ENCODE data around the gene MLH1. TPM values are rescaled to one million over a fixed set of nuclear protein-coding genes. Genes with fewer than 3 reads are reported as not detected.

Gene MLH1
- total RNA-seq, 1 experiment from 2014 or later = 51.0 TPM

DNA sequence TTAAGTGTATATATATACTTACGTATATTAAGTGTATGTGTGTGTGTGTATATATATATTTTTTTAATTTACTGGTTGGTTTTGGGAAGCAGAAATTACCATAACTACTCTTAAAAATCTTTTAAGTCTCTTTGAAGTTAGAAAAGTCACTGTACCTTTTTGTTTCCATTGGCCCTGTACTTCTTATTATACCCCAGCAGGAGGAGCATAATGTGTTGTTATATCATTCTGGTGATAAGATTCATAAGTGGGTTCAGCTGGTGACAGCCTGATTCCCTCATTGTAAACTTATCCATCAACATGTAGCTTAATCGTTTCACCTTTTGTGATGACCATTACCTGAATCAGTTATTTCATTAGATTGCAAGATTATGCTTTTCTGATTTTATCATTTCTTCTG is 30.8 kb downstream of the MLH1 start:
- Mint-ChIP-seq H3K9me3 (ENCODE audit: unreplicated experiment) (no peaks in the 10 kb centered on the region), H3K27me3 (ENCODE audit: insufficient read depth, unreplicated experiment) (no peaks in the 10 kb centered on the region), H3K27ac (ENCODE audit: unreplicated experiment) (no peak overlapping the region), H3K4me3 (ENCODE audit: unreplicated experiment) (no peak overlapping the region), H3K4me1 (ENCODE audit: low read depth, unreplicated experiment) (no peaks in the 10 kb centered on the region), H3K36me3 (ENCODE audit: insufficient read depth, unreplicated experiment) (peaks cover 82% of the 10 kb centered on the region)
- DNase-seq = no peak
- Histone ChIP-seq H3K4me3 (ENCODE audit: low read depth, low read length) (no peak overlapping the region), H3K36me3 (ENCODE audit: control insufficient read depth, insufficient read depth, low read length) (peaks cover 2% of the 10 kb centered on the region), H3K27me3 (replicated peaks; ENCODE audit: control insufficient read depth, insufficient read depth, low read length) (no peaks in the 10 kb centered on the region), H3K9me3 (no peaks in the 10 kb centered on the region), H3K4me1 (no peaks in the 10 kb centered on the region)
- ChIA-PET POLR2A (no interaction called here), CTCF (no interaction called here)
- intact Hi-C loops (cut with micrococcal nuclease; ENCODE audit: unreplicated experiment) = loop anchor here (1.0 kb wide), 1 partner anchor 189 kb away; no protein-coding TSS in a partner anchor
- no TSS peak for BruUV-seq (replicated peaks)
- TF ChIP-seq, protein P1, sequence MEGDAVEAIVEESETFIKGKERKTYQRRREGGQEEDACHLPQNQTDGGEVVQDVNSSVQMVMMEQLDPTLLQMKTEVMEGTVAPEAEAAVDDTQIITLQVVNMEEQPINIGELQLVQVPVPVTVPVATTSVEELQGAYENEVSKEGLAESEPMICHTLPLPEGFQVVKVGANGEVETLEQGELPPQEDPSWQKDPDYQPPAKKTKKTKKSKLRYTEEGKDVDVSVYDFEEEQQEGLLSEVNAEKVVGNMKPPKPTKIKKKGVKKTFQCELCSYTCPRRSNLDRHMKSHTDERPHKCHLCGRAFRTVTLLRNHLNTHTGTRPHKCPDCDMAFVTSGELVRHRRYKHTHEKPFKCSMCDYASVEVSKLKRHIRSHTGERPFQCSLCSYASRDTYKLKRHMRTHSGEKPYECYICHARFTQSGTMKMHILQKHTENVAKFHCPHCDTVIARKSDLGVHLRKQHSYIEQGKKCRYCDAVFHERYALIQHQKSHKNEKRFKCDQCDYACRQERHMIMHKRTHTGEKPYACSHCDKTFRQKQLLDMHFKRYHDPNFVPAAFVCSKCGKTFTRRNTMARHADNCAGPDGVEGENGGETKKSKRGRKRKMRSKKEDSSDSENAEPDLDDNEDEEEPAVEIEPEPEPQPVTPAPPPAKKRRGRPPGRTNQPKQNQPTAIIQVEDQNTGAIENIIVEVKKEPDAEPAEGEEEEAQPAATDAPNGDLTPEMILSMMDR (IDR thresholded peaks at IDR 0.05; ENCODE audit: insufficient read depth in 1 of 2, low read depth in 1 of 2, low read length in 1 of 2, severe bottlenecking in 1 of 2, unreplicated experiment in 1 of 2) = no peak

DNA sequence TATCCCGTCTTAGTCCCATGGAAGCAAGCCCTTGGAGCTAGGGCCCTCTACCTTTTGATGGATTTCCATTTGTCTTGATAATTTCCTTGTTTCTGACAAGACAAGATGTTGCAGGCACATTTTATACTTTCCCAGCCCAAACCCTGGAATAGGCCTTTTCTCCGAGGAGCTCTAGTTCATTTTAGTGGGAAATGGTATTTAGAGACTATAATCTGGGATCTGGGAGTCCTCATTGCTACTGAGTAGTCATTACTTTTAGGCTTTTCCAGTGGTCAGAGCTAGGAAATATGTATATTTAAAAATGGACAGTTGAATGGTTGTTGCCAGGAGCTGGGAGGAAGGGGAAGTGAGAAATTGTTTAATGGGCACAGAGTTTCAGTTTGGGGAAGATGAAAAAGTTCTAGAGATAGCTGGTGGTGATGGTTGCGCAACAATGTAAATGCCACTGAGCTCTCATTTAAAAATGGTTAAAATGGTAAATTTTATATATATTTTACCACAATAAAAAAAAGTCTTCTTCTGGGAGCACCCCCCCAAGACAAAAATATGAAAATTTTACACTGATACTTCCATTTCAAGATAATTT is 31.6 kb downstream of the MLH1 start:
- DNase-seq = no peak
- ChIA-PET CTCF (no interaction called here), POLR2A (interaction anchor here (0.8 kb wide), 1 partner anchor 32 kb away, joined by 4 read pairs; the partner anchor contains the start of genes EPM2AIP1 and MLH1)
- Mint-ChIP-seq H3K27ac (ENCODE audit: unreplicated experiment) (no peak overlapping the region), H3K27me3 (ENCODE audit: insufficient read depth, unreplicated experiment) (no peaks in the 10 kb centered on the region), H3K4me1 (ENCODE audit: low read depth, unreplicated experiment) (no peaks in the 10 kb centered on the region), H3K36me3 (ENCODE audit: insufficient read depth, unreplicated experiment) (peaks cover 79% of the 10 kb centered on the region), H3K4me3 (ENCODE audit: unreplicated experiment) (no peak overlapping the region), H3K9me3 (ENCODE audit: unreplicated experiment) (no peaks in the 10 kb centered on the region)
- Histone ChIP-seq H3K27me3 (replicated peaks; ENCODE audit: control insufficient read depth, insufficient read depth, low read length) (no peaks in the 10 kb centered on the region), H3K4me1 (no peaks in the 10 kb centered on the region), H3K36me3 (ENCODE audit: control insufficient read depth, insufficient read depth, low read length) (peaks cover 2% of the 10 kb centered on the region), H3K4me3 (ENCODE audit: low read depth, low read length) (no peak overlapping the region), H3K9me3 (no peaks in the 10 kb centered on the region)
- TF ChIP-seq, protein P1 (IDR thresholded peaks at IDR 0.05; ENCODE audit: insufficient read depth in 1 of 2, low read depth in 1 of 2, low read length in 1 of 2, severe bottlenecking in 1 of 2, unreplicated experiment in 1 of 2) = no peak
- no TSS peak for BruUV-seq (replicated peaks)
- intact Hi-C loops (cut with micrococcal nuclease; ENCODE audit: unreplicated experiment) = loop anchor here (1.0 kb wide), 1 partner anchor 188 kb away; no protein-coding TSS in a partner anchor

DNA sequence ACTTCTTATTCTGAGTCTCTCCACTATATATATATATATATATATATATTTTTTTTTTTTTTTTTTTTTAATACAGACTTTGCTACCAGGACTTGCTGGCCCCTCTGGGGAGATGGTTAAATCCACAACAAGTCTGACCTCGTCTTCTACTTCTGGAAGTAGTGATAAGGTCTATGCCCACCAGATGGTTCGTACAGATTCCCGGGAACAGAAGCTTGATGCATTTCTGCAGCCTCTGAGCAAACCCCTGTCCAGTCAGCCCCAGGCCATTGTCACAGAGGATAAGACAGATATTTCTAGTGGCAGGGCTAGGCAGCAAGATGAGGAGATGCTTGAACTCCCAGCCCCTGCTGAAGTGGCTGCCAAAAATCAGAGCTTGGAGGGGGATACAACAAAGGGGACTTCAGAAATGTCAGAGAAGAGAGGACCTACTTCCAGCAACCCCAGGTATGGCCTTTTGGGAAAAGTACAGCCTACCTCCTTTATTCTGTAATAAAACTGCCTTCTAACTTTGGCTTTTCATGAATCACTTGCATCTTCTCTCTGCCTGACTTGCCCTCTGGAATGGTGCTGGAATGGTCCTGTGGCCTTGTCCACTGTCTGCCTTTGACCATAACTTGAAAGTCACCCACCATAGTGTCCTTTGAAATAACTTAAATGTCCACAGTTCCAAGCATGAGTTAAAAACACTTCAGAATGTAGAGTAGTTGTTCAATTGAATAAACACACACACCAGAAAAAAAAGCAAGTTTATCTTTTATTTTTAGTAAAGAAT is 32.4 kb downstream of the MLH1 start:
- POLR2A ChIA-PET = interaction anchor here (0.8 kb wide), 1 partner anchor 33 kb away, joined by 4 read pairs; the partner anchor contains the start of genes EPM2AIP1 and MLH1
- Mint-ChIP-seq H3K4me1 (ENCODE audit: low read depth, unreplicated experiment) (no peaks in the 10 kb centered on the region), H3K27me3 (ENCODE audit: insufficient read depth, unreplicated experiment) (no peaks in the 10 kb centered on the region), H3K4me3 (ENCODE audit: unreplicated experiment) (no peak overlapping the region), H3K9me3 (ENCODE audit: unreplicated experiment) (no peaks in the 10 kb centered on the region), H3K36me3 (ENCODE audit: insufficient read depth, unreplicated experiment) (peaks cover 71% of the 10 kb centered on the region), H3K27ac (ENCODE audit: unreplicated experiment) (no peak overlapping the region)
- Histone ChIP-seq H3K9me3 (no peaks in the 10 kb centered on the region), H3K27me3 (replicated peaks; ENCODE audit: control insufficient read depth, insufficient read depth, low read length) (no peaks in the 10 kb centered on the region), H3K4me1 (no peaks in the 10 kb centered on the region), H3K36me3 (ENCODE audit: control insufficient read depth, insufficient read depth, low read length) (no peaks in the 10 kb centered on the region; the same call in none of the 2 replicates), H3K4me3 (ENCODE audit: low read depth, low read length) (no peak overlapping the region)
- TF ChIP-seq, protein P1 (IDR thresholded peaks at IDR 0.05; ENCODE audit: insufficient read depth in 1 of 2, low read depth in 1 of 2, low read length in 1 of 2, severe bottlenecking in 1 of 2, unreplicated experiment in 1 of 2) = no peak
- DNase-seq = no peak
- CTCF ChIA-PET = no interaction called here
- no TSS peak for BruUV-seq (replicated peaks)
- intact Hi-C loops (cut with micrococcal nuclease; ENCODE audit: unreplicated experiment) = no loop called here

All from Caco-2 (cell line).